ENCODE results near the gene LGALS4. TPM values are rescaled to one million over a fixed set of nuclear protein-coding genes. Genes with fewer than 3 reads are reported as not detected.
"Not testable (repeated sequence)": the region's sequence is repeated elsewhere in the genome, so short reads cannot be mapped to it uniquely, and the experiment has no call there.

Gene LGALS4
- total RNA-seq, 1 donor from 2014 or later: 0.46 TPM

- H3K27ac Mint-ChIP-seq (ENCODE audit: unreplicated experiment): peak overlapping the region; percentile 42
- no peaks in the 10 kb centered on the region for H3K36me3 Mint-ChIP-seq (ENCODE audit: low read depth, unreplicated experiment)
- no peaks in the 10 kb centered on the region for H3K27me3 Mint-ChIP-seq (ENCODE audit: unreplicated experiment)
- TF ChIP-seq CTCF (IDR thresholded peaks at IDR 0.05; ENCODE audit: unreplicated experiment): no peak
- H3K9me3 Mint-ChIP-seq (ENCODE audit: unreplicated experiment): no peaks in the 10 kb centered on the region
- H3K4me3 Mint-ChIP-seq (ENCODE audit: unreplicated experiment): peak overlapping the region; percentile 62
- no peak for DNase-seq (ENCODE audit: low spot score)
- H3K4me1 Mint-ChIP-seq (ENCODE audit: unreplicated experiment): peaks cover 15% of the 10 kb centered on the region
These were observed 34.0 kb downstream of the LGALS4 start for GRCh38 chr19:38778733-38779132.

GRCh38 chr19:38774181-38774950, 38.4 kb downstream of the LGALS4 start:
- H3K9me3 Mint-ChIP-seq (ENCODE audit: unreplicated experiment): no peaks in the 10 kb centered on the region
- peaks cover 17% of the 10 kb centered on the region for H3K4me1 Mint-ChIP-seq (ENCODE audit: unreplicated experiment)
- no peaks in the 10 kb centered on the region for H3K27me3 Mint-ChIP-seq (ENCODE audit: unreplicated experiment)
- no peak for DNase-seq (ENCODE audit: low spot score)
- peaks cover 2% of the 10 kb centered on the region for H3K36me3 Mint-ChIP-seq (ENCODE audit: low read depth, unreplicated experiment)
- TF ChIP-seq CTCF (IDR thresholded peaks at IDR 0.05; ENCODE audit: unreplicated experiment): no peak
- H3K4me3 Mint-ChIP-seq (ENCODE audit: unreplicated experiment): no peak overlapping the region
- no peak overlapping the region for H3K27ac Mint-ChIP-seq (ENCODE audit: unreplicated experiment)

- no peak for TF ChIP-seq CTCF (IDR thresholded peaks at IDR 0.05; ENCODE audit: unreplicated experiment)
- Mint-ChIP-seq H3K4me1 (ENCODE audit: unreplicated experiment) (peaks cover 15% of the 10 kb centered on the region), H3K9me3 (ENCODE audit: unreplicated experiment) (no peaks in the 10 kb centered on the region), H3K4me3 (ENCODE audit: unreplicated experiment) (no peak within 1 kb of the TSS), H3K27ac (ENCODE audit: unreplicated experiment) (no peak within 1 kb of the TSS), H3K36me3 (ENCODE audit: low read depth, unreplicated experiment) (peaks cover 4% of the 10 kb centered on the region), H3K27me3 (ENCODE audit: unreplicated experiment) (no peaks in the 10 kb centered on the region)
- DNase-seq (ENCODE audit: low spot score): no peak
These were observed 39.1 kb downstream of the LGALS4 start, which contains the start of gene LGALS7 for GRCh38 chr19:38773469-38774177. TSS of gene LGALS7 (minus strand) at chr19:38773517. CDS start at chr19:38773492, 25 bp downstream.

- H3K4me3 Mint-ChIP-seq (ENCODE audit: unreplicated experiment); H3K27ac Mint-ChIP-seq (ENCODE audit: unreplicated experiment); H3K9me3 Mint-ChIP-seq (ENCODE audit: unreplicated experiment); H3K27me3 Mint-ChIP-seq (ENCODE audit: unreplicated experiment); H3K36me3 Mint-ChIP-seq (ENCODE audit: low read depth, unreplicated experiment); DNase-seq (ENCODE audit: low spot score): not testable (repeated sequence)
- peaks cover 10% of the 10 kb centered on the region for H3K4me1 Mint-ChIP-seq (ENCODE audit: unreplicated experiment)
These were observed 41.2 kb downstream of the LGALS4 start for GRCh38 chr19:38771569-38771968.

GRCh38 chr19:38770949-38771275, 41.8 kb downstream of the LGALS4 start:
- not testable (repeated sequence) for H3K4me3 Mint-ChIP-seq (ENCODE audit: unreplicated experiment); H3K36me3 Mint-ChIP-seq (ENCODE audit: low read depth, unreplicated experiment); DNase-seq (ENCODE audit: low spot score); H3K9me3 Mint-ChIP-seq (ENCODE audit: unreplicated experiment); H3K27ac Mint-ChIP-seq (ENCODE audit: unreplicated experiment); H3K27me3 Mint-ChIP-seq (ENCODE audit: unreplicated experiment)
- peaks cover 10% of the 10 kb centered on the region for H3K4me1 Mint-ChIP-seq (ENCODE audit: unreplicated experiment)

- not testable (repeated sequence) for H3K36me3 Mint-ChIP-seq (ENCODE audit: low read depth, unreplicated experiment); H3K4me3 Mint-ChIP-seq (ENCODE audit: unreplicated experiment); H3K27ac Mint-ChIP-seq (ENCODE audit: unreplicated experiment); H3K27me3 Mint-ChIP-seq (ENCODE audit: unreplicated experiment); H3K9me3 Mint-ChIP-seq (ENCODE audit: unreplicated experiment); DNase-seq (ENCODE audit: low spot score)
- H3K4me1 Mint-ChIP-seq (ENCODE audit: unreplicated experiment): peaks cover 10% of the 10 kb centered on the region
These were observed 42.4 kb downstream of the LGALS4 start for GRCh38 chr19:38770228-38770948.

Measured in endothelial cell (in vitro differentiated cells).